ENCODE measurements around the gene CEACAM7. TPM values are rescaled to one million over a fixed set of nuclear protein-coding genes. Genes with fewer than 3 reads are reported as not detected.

The CEACAM7 gene
- total RNA-seq, 4 donors from 2014 or later = not detected

GRCh38 chr19:41641879-41642485, 46.1 kb downstream of the CEACAM7 start:
- H3K9me3 ChIP-seq = no peaks in the 10 kb centered on the region
- no peak overlapping the region for H3K4me3 ChIP-seq (replicated peaks in 1 of 3)
- DNase-seq = peak; percentile 56 to 60
- no peaks in the 10 kb centered on the region for H3K36me3 ChIP-seq
- 3 to 7% methylated on average over 6 of the region's 6 CpGs for WGBS, 2 donors
- H3K27ac ChIP-seq = no peak overlapping the region
- TF ChIP-seq, protein P1, sequence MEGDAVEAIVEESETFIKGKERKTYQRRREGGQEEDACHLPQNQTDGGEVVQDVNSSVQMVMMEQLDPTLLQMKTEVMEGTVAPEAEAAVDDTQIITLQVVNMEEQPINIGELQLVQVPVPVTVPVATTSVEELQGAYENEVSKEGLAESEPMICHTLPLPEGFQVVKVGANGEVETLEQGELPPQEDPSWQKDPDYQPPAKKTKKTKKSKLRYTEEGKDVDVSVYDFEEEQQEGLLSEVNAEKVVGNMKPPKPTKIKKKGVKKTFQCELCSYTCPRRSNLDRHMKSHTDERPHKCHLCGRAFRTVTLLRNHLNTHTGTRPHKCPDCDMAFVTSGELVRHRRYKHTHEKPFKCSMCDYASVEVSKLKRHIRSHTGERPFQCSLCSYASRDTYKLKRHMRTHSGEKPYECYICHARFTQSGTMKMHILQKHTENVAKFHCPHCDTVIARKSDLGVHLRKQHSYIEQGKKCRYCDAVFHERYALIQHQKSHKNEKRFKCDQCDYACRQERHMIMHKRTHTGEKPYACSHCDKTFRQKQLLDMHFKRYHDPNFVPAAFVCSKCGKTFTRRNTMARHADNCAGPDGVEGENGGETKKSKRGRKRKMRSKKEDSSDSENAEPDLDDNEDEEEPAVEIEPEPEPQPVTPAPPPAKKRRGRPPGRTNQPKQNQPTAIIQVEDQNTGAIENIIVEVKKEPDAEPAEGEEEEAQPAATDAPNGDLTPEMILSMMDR (IDR thresholded peaks at IDR 0.05) = peak; percentile 47 to 92 (median 67)
- no peak for TF ChIP-seq POLR2A (IDR thresholded peaks at IDR 0.05)
- H3K27me3 ChIP-seq = no peaks in the 10 kb centered on the region
- no peaks in the 10 kb centered on the region for H3K4me1 ChIP-seq
- intact Hi-C loops (cut with DNase I) = no loop called here

DNA sequence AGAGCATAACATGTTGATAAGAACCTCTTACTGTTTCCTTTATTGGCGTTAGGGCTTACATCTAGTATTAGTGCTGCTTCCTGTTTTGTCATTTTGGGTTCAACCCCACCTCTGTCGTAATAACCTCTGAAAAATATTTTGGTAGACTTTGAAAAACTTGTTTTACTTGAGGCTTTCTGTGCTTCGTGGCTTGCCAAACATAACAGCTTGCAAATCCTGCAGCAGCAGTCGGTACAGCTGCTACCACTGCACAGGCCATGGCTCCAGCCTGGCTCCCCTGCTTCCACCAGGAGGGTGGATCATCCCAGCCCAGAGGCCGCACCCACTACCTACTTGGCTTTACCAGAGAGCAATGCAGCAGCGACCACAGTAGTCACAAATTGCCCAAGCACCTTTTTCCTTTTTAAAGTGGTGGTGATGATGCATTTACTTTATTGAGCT, 49.4 kb downstream of the CEACAM7 start:
- no peak overlapping the region for H3K27ac ChIP-seq
- no peaks in the 10 kb centered on the region for H3K9me3 ChIP-seq
- no peaks in the 10 kb centered on the region for H3K27me3 ChIP-seq
- TF ChIP-seq POLR2A (IDR thresholded peaks at IDR 0.05) = no peak
- TF ChIP-seq, protein P1 (IDR thresholded peaks at IDR 0.05) = no peak
- DNase-seq = no peak
- H3K4me1 ChIP-seq = no peaks in the 10 kb centered on the region
- intact Hi-C loops (cut with DNase I) = no loop called here
- WGBS, 2 donors = 38 to 51% methylated on average over 6 of the region's 6 CpGs
- no peak overlapping the region for H3K4me3 ChIP-seq (replicated peaks in 1 of 3)
- no peaks in the 10 kb centered on the region for H3K36me3 ChIP-seq

- no peaks in the 10 kb centered on the region for H3K4me1 ChIP-seq
- no peaks in the 10 kb centered on the region for H3K9me3 ChIP-seq
- no peak overlapping the region for H3K4me3 ChIP-seq (replicated peaks in 1 of 3)
- H3K27ac ChIP-seq = no peak overlapping the region
- TF ChIP-seq POLR2A (IDR thresholded peaks at IDR 0.05) = no peak
- TF ChIP-seq, protein P1 (IDR thresholded peaks at IDR 0.05) = no peak
- H3K36me3 ChIP-seq = no peaks in the 10 kb centered on the region
- 42 to 73% methylated on average over 2 of the region's 2 CpGs for WGBS, 2 donors
- no peak for DNase-seq
- H3K27me3 ChIP-seq = no peaks in the 10 kb centered on the region
- intact Hi-C loops (cut with DNase I) = no loop called here
These were observed 50.6 kb downstream of the CEACAM7 start for GRCh38 chr19:41637484-41637883.

- no peaks in the 10 kb centered on the region for H3K36me3 ChIP-seq
- intact Hi-C loops (cut with DNase I) = no loop called here
- no peaks in the 10 kb centered on the region for H3K27me3 ChIP-seq
- TF ChIP-seq, protein P1 (IDR thresholded peaks at IDR 0.05) = no peak
- TF ChIP-seq POLR2A (IDR thresholded peaks at IDR 0.05) = no peak
- 58 to 83% methylated on average over 1 to 6 of the region's 8 CpGs for whole genome bisulfite sequencing, 2 donors
- DNase-seq = no peak
- H3K4me1 ChIP-seq = no peaks in the 10 kb centered on the region
- no peaks in the 10 kb centered on the region for H3K9me3 ChIP-seq
- no peak overlapping the region for H3K27ac ChIP-seq
- no peak overlapping the region for H3K4me3 ChIP-seq (replicated peaks in 1 of 3)
These were observed 59.9 kb downstream of the CEACAM7 start for GRCh38 chr19:41627966-41628675.

DNA sequence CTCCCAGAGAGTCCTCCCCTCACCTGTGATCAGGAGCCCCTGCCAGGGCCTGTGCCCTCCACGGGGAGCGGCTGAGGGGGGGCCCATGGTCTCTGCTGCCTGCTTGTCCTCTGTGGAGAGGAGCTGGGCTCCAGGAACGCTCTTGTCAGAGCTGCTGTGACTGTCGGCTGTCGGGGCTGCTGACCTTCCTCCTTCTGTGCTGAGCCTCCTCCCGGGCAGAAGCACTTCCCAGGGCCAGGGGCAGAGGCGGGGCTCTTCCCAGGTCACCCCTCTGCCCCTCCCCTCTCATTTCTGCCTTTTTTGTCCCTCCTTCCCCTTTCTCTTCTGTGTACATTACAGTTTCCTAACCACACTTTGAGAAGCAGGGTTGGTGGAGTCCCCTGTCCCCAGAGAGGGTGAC, 61.2 kb downstream of the CEACAM7 start, which contains the start of gene CEACAM4:
CEACAM4 (minus strand) TSS at position 198 of the 400 bp plus-strand sequence; CDS start at position 87, 111 bp downstream.
- intact Hi-C loops (cut with DNase I) = no loop called here
- H3K9me3 ChIP-seq = no peaks in the 10 kb centered on the region
- 19 to 33% methylated on average over 7 of the region's 7 CpGs for WGBS, 2 donors

More for the DNA sequence above, 61.2 kb downstream of the CEACAM7 start, which contains the start of gene CEACAM4:
- Histone ChIP-seq H3K4me3 (replicated peaks in 1 of 3) (no peak within 1 kb of the TSS), H3K27ac (no peak within 1 kb of the TSS), H3K36me3 (no peaks in the 10 kb centered on the region), H3K4me1 (no peaks in the 10 kb centered on the region), H3K27me3 (no peaks in the 10 kb centered on the region)
- TF ChIP-seq, protein P1 (IDR thresholded peaks at IDR 0.05) = no peak
- no peak for TF ChIP-seq POLR2A (IDR thresholded peaks at IDR 0.05)
- peak in 1 of 2 donors; percentile 3 for DNase-seq

Data from thyroid gland (tissue), 4 donors.